Kidney (tissue), 14 donors: ENCODE measurements around the gene UVSSA. TPM values are rescaled to one million over a fixed set of nuclear protein-coding genes. Genes with fewer than 3 reads are reported as not detected.

Experiments used
- DNase-seq, 5 donors: peaks; one replicate each; pipeline ENCODE4 v3.0.0-alpha.2; 2013 to 2020
- FAIRE-seq: peaks from 2 replicates; lab custom pipeline; 2012; peaks lifted over from hg19 to GRCh38; lab: Jason Lieb, UNC
- H3K27ac ChIP-seq, 2 donors: one replicate each; pipeline ENCODE4 v1.7.0; 2013; ENCODE audit warnings: low read depth in 2 of 2, low read length in 2 of 2, inconsistent platforms in 1 of 2
- H3K27me3 ChIP-seq: one replicate; pipeline ENCODE4 v1.7.1; 2013; ENCODE audit warnings: low read length, inconsistent platforms; ENCODE audit not compliant: control insufficient read depth, insufficient read depth
- H3K36me3 ChIP-seq, 3 donors: one replicate each; pipeline versions ENCODE4 v1.7.0 to v1.7.1; 2013; ENCODE audit warnings: low read length in 3 of 3, control low read depth in 1 of 3, inconsistent platforms in 1 of 3; ENCODE audit not compliant: insufficient read depth in 3 of 3, control insufficient read depth in 2 of 3
- H3K4me1 ChIP-seq, 3 donors: one replicate each; pipeline versions ENCODE4 v1.7.0 to v1.7.1; 2013; ENCODE audit warnings: low read length in 3 of 3, inconsistent platforms in 1 of 3, low read depth in 1 of 3; ENCODE audit not compliant: control insufficient read depth in 2 of 3, insufficient read depth in 2 of 3
- H3K4me3 ChIP-seq, 3 donors: one replicate each; pipeline versions ENCODE4 v1.7.0 to v1.8.1; 2013; ENCODE audit warnings: low read length in 3 of 3, control low read depth in 1 of 3, inconsistent platforms in 1 of 3
- H3K9ac ChIP-seq, 3 donors: one replicate each; pipeline versions ENCODE4 v1.7.0 to v1.7.1; 2013; ENCODE audit warnings: low read length in 3 of 3, control low read depth in 1 of 3, inconsistent platforms in 1 of 3
- H3K9me3 ChIP-seq, 3 donors: one replicate each; pipeline versions ENCODE4 v1.7.0 to v1.7.1; 2013; ENCODE audit warnings: low read length in 3 of 3, control low read depth in 1 of 3, inconsistent platforms in 1 of 3; ENCODE audit not compliant: control insufficient read depth in 2 of 3, insufficient read depth in 1 of 3
- intact Hi-C: fragments of 100-400 bp; cut with DNase I; formaldehyde crosslinking; loops from one replicate; pipeline ENCODE4 v1.11.1; 2022
- polyA plus RNA-seq: library from polyadenylated mRNA; stranded (reverse); fragments of 350-450 nt; fragmentation: Illumina TruSeq; extraction: RNeasy Lipid Tissue Mini Kit (QIAGEN cat#74804); gene quantifications from one replicate; pipeline ENCODE4 v1.2.3, GENCODE V29; 2014; ENCODE audit warnings: low read depth, low replicate concordance; ENCODE audit not compliant: insufficient read depth
- total RNA-seq: library from RNA; stranded (reverse); fragmentation: NEBNext Ultra II Directional; extraction: Animal tissue kit (Norgen Biotek cat#: 25700); gene quantifications from one replicate; pipeline ENCODE4 v1.2.1, GENCODE V29; 2021
- TF ChIP-seq, protein P1 (sequence below): IDR thresholded peaks from 3 replicates; pipeline ENCODE4 v1.5.1; 2012; ENCODE audit warnings: mild to moderate bottlenecking, moderate library complexity, borderline replicate concordance; ENCODE audit not compliant: insufficient read depth; ENCODE audit errors: extremely low read depth
- donor health status: control.
- donor health status: control.
- donor health status: control.
- donor health status: control.
- donor health status: control.
- donor health status: DM: yes; HTN: yes; CAD: no.
- donor health status: Normal renal cell carcinoma (clear cell type).

UVSSA gene
- total and polyA plus RNA-seq, 2 donors from 2014 or later, result 5.2 to 32.5 TPM

DNA sequence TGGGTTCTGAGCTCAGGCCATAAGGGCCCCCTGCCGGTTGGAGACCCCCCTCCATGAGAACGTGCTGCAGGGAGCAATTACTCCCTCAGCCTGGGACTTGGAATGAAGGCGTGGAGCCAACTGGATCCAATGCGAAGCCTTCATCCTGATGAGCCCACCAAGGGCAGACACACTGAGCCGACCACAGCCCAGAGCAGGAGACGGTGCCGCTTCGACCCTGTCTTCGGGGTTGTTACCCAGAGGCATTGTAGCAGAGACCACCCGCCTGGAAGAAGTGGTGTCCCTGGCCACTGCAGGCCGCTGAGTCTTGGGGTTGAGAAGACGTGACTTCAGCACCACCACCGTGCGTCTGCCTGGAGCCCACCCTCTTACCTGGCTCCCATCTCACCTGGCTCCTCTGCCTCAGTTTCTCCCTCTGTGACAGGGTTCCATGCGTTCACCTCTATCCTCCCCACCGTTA is 66.2 kb downstream of the UVSSA start:
- peak in 3 of 5 donors; percentile 7 to 49 (median 25) for DNase-seq
- TF ChIP-seq, protein P1, sequence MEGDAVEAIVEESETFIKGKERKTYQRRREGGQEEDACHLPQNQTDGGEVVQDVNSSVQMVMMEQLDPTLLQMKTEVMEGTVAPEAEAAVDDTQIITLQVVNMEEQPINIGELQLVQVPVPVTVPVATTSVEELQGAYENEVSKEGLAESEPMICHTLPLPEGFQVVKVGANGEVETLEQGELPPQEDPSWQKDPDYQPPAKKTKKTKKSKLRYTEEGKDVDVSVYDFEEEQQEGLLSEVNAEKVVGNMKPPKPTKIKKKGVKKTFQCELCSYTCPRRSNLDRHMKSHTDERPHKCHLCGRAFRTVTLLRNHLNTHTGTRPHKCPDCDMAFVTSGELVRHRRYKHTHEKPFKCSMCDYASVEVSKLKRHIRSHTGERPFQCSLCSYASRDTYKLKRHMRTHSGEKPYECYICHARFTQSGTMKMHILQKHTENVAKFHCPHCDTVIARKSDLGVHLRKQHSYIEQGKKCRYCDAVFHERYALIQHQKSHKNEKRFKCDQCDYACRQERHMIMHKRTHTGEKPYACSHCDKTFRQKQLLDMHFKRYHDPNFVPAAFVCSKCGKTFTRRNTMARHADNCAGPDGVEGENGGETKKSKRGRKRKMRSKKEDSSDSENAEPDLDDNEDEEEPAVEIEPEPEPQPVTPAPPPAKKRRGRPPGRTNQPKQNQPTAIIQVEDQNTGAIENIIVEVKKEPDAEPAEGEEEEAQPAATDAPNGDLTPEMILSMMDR, result no peak

DNA sequence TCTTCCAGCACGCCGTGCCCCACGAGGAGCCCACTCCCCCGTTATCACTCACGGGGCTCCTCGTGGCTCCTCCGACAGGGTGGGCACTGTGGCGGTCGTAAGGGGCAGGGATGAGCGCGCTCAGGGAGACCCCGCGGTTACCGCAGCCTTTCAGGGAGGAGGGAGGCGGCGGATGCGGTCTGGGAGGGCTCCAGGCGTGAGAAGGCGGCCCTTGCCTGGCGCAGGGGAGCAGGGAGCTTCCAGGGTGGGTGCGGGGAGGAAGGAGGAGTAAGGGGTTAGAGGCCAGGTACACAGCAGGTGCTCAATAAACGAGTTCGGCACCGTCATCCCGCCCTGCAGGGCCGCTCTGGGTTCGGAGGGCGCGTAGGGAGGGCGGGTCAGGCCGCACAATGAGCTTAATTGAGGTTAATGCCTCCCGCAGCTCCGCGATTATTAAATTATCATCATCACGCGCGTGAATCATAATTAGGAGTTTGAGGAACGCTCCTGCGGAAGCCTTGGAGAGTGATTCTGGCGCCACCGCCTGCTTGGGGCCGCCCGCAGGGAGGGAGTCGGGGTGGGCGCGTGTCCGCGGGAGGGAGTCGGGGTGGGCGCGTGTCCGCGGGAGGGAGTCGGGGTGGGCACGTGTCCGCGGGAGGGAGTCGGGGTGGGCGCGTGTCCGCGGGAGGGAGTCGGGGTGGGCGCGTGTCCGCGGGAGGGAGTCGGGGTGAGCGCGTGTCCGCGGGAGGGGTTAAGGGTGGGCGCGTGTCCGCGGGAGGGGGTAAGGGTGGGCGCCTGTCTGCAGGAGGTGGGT is 66.9 kb downstream of the UVSSA start:
- Histone ChIP-seq H3K27ac (no peak overlapping the region), H3K9ac (no peak overlapping the region), H3K9me3 (no peaks in the 10 kb centered on the region), H3K36me3 (no peaks in the 10 kb centered on the region), H3K4me1 (no peaks in the 10 kb centered on the region), H3K4me3 (no peak overlapping the region), H3K27me3 (peaks cover 28% of the 10 kb centered on the region)
- intact Hi-C loops, result no loop called here
- TF ChIP-seq, protein P1, result no peak
- DNase-seq (peak in 2 of 5 donors; percentile 26 to 55), FAIRE-seq (no peak)

More for the DNA sequence above, 66.2 kb downstream of the UVSSA start:
- Histone ChIP-seq H3K4me1 (no peaks in the 10 kb centered on the region), H3K27ac (no peak overlapping the region), H3K9me3 (no peaks in the 10 kb centered on the region), H3K36me3 (no peaks in the 10 kb centered on the region), H3K4me3 (no peak overlapping the region), H3K27me3 (peaks cover 32% of the 10 kb centered on the region), H3K9ac (no peak overlapping the region)
- no peak for FAIRE-seq
- intact Hi-C loops, result no loop called here

- DNase-seq (peak in 3 of 5 donors; percentile 6 to 58 (median 37)), FAIRE-seq (no peak)
- TF ChIP-seq, protein P1, result no peak
- Histone ChIP-seq H3K9me3 (no peaks in the 10 kb centered on the region), H3K4me3 (no peak overlapping the region), H3K36me3 (no peaks in the 10 kb centered on the region), H3K27me3 (peaks cover 27% of the 10 kb centered on the region), H3K9ac (no peak overlapping the region), H3K4me1 (no peaks in the 10 kb centered on the region), H3K27ac (no peak overlapping the region)
- intact Hi-C loops, result no loop called here
These were observed 68.0 kb downstream of the UVSSA start for GRCh38 chr4:1414831-1415680.
